MCF 10A (cell line): ENCODE data around the gene CRNKL1. TPM values are rescaled to one million over a fixed set of nuclear protein-coding genes. Genes with fewer than 3 reads are reported as not detected.

Source experiments
- BruUV-seq: library from RNA; stranded (reverse); fragments of 400-500 nt; replicated peaks from 2 replicates; lab custom pipeline; 2021; lab: Mats Ljungman, UMichigan
- CTCF ChIA-PET: fragments of 300-600 bp; sonication (Branson Sonifier 250); formaldehyde crosslinking; extraction: SDS; loops from one replicate; lab custom pipeline; 2021; ENCODE audit warnings: antibody characterized with exemption, inconsistent platforms; lab: Yijun Ruan, JAX
- POLR2A ChIA-PET: fragments of 300-600, 350-650 bp; sonication (Branson Sonifier 250); formaldehyde crosslinking; extraction: SDS; loops from one replicate; lab custom pipeline; 2020; ENCODE audit warnings: antibody characterized with exemption, inconsistent platforms; lab: Yijun Ruan, JAX
- DNase-seq: peaks from one replicate; pipeline ENCODE4 v3.0.0-alpha.2; 2018; ENCODE audit not compliant: unreplicated experiment
- H3K27ac Mint-ChIP-seq: one replicate; pipeline ENCODE4 v1.8.0; 2022; ENCODE audit warnings: mild to moderate bottlenecking, low read depth, mixed read lengths; ENCODE audit not compliant: unreplicated experiment
- H3K27me3 Mint-ChIP-seq: one replicate; pipeline ENCODE4 v1.8.0; 2022; ENCODE audit warnings: mixed read lengths; ENCODE audit not compliant: insufficient read depth, unreplicated experiment
- H3K36me3 Mint-ChIP-seq: one replicate; pipeline ENCODE4 v1.8.0; 2022; ENCODE audit warnings: mild to moderate bottlenecking, moderate library complexity, mixed read lengths; ENCODE audit not compliant: insufficient read depth, unreplicated experiment
- H3K4me1 Mint-ChIP-seq: one replicate; pipeline ENCODE4 v1.8.0; 2022; ENCODE audit warnings: mixed read lengths; ENCODE audit not compliant: insufficient read depth, unreplicated experiment
- H3K4me3 Mint-ChIP-seq: one replicate; pipeline ENCODE4 v1.8.0; 2022; ENCODE audit warnings: mild to moderate bottlenecking, moderate library complexity, mixed read lengths; ENCODE audit not compliant: unreplicated experiment
- H3K9me3 Mint-ChIP-seq: one replicate; pipeline ENCODE4 v1.8.0; 2022; ENCODE audit warnings: mixed read lengths; ENCODE audit not compliant: unreplicated experiment
- CTCF ChIP-seq: fragments of 200-600 bp; IDR thresholded peaks from one replicate; pipeline ENCODE4 v1.8.0; 2022; ENCODE audit warnings: antibody characterized with exemption, mild to moderate bottlenecking; ENCODE audit not compliant: unreplicated experiment
- intact Hi-C: fragments of 100-400 bp; cut with micrococcal nuclease; formaldehyde crosslinking; loops from 2 replicates; pipeline ENCODE4 v1.14.1; 2022
- total RNA-seq: library from RNA; stranded (reverse); gene quantifications from 2 replicates; pipeline ENCODE4 v1.2.3, GENCODE V29; 2022

Gene CRNKL1
- total RNA-seq, 1 experiment from 2014 or later = 20.1 TPM

- no peak for DNase-seq
- Mint-ChIP-seq H3K4me3 (no peak overlapping the region), H3K9me3 (no peaks in the 10 kb centered on the region), H3K4me1 (peaks cover 32% of the 10 kb centered on the region), H3K27ac (no peak overlapping the region), H3K27me3 (no peaks in the 10 kb centered on the region), H3K36me3 (no peaks in the 10 kb centered on the region)
- CTCF ChIA-PET = interaction anchor here (0.6 to 4.6 kb wide), 7 partner anchors 13 to 1235 kb away, joined by 3 to 57 read pairs (median 3); no protein-coding TSS in a partner anchor
- BruUV-seq = no TSS peak
- no peak for TF ChIP-seq CTCF
- POLR2A ChIA-PET = interaction anchor here (0.9 to 1.0 kb wide), 4 partner anchors 11 to 473 kb away, joined by 3 to 5 read pairs (median 4); no protein-coding TSS in a partner anchor
- intact Hi-C loops = loop anchor here (10.0 kb wide), 1 partner anchor 736 kb away; no protein-coding TSS in a partner anchor
These were observed 36.8 kb upstream of the CRNKL1 start for GRCh38 chr20:20089018-20089417.

- intact Hi-C loops = loop anchor here (2.0 to 10.0 kb wide), 2 partner anchors 323 to 739 kb away; no protein-coding TSS in a partner anchor
- H3K27ac Mint-ChIP-seq = peak overlapping the region; percentile 95
- no peak overlapping the region for H3K4me3 Mint-ChIP-seq
- BruUV-seq = no TSS peak
- no peaks in the 10 kb centered on the region for H3K36me3 Mint-ChIP-seq
- ChIA-PET POLR2A (interaction anchor here (0.7 to 4.4 kb wide), 11 partner anchors 11 to 518 kb away, joined by 3 to 18 read pairs (median 5); no protein-coding TSS in a partner anchor), CTCF (interaction anchor here (0.6 to 4.6 kb wide), 7 partner anchors 9 to 1140 kb away, joined by 3 to 116 read pairs (median 4); no protein-coding TSS in a partner anchor)
- H3K9me3 Mint-ChIP-seq = no peaks in the 10 kb centered on the region
- TF ChIP-seq CTCF = no peak
- peak; percentile 72 for DNase-seq
- H3K27me3 Mint-ChIP-seq = no peaks in the 10 kb centered on the region
- H3K4me1 Mint-ChIP-seq = peaks cover 44% of the 10 kb centered on the region
These were observed 33.5 kb upstream of the CRNKL1 start for GRCh38 chr20:20085812-20086211.

- Mint-ChIP-seq H3K27me3 (no peaks in the 10 kb centered on the region), H3K4me1 (peaks cover 41% of the 10 kb centered on the region), H3K36me3 (no peaks in the 10 kb centered on the region), H3K9me3 (no peaks in the 10 kb centered on the region), H3K4me3 (peak overlapping the region; percentile 47), H3K27ac (peak overlapping the region; percentile 95)
- ChIA-PET POLR2A (interaction anchor here (0.6 to 4.4 kb wide), 9 partner anchors 10 to 509 kb away, joined by 3 to 18 read pairs (median 5); no protein-coding TSS in a partner anchor), CTCF (interaction anchor here (0.7 to 4.6 kb wide), 25 partner anchors 9 to 753 kb away, joined by 3 to 116 read pairs (median 5); no protein-coding TSS in a partner anchor)
- TF ChIP-seq CTCF = no peak
- no TSS peak for BruUV-seq
- no peak for DNase-seq
- intact Hi-C loops = loop anchor here (2.0 to 10.0 kb wide), 2 partner anchors 324 to 740 kb away; no protein-coding TSS in a partner anchor
These were observed 32.8 kb upstream of the CRNKL1 start for GRCh38 chr20:20085071-20085470.

- H3K4me1 Mint-ChIP-seq = peaks cover 39% of the 10 kb centered on the region
- no peak for DNase-seq
- POLR2A ChIA-PET = interaction anchor here (0.6 to 4.4 kb wide), 10 partner anchors 9 to 519 kb away, joined by 3 to 18 read pairs (median 4); partner anchors contain the start of gene CFAP61
- CTCF ChIA-PET = interaction anchor here (0.5 to 4.6 kb wide), 44 partner anchors 9 to 753 kb away, joined by 3 to 116 read pairs (median 5); partner anchors contain the start of genes CFAP61, CRNKL1 and NAA20
- peak overlapping the region; percentile 20 for H3K4me3 Mint-ChIP-seq
- BruUV-seq = no TSS peak
- H3K36me3 Mint-ChIP-seq = no peaks in the 10 kb centered on the region
- H3K27ac Mint-ChIP-seq = peak overlapping the region; percentile 95
- TF ChIP-seq CTCF = no peak
- intact Hi-C loops = loop anchor here (1.0 to 10.0 kb wide), 6 partner anchors 153 to 740 kb away; no protein-coding TSS in a partner anchor
- H3K27me3 Mint-ChIP-seq = no peaks in the 10 kb centered on the region
- H3K9me3 Mint-ChIP-seq = no peaks in the 10 kb centered on the region
These were observed 32.1 kb upstream of the CRNKL1 start for GRCh38 chr20:20084296-20084752.
